ENCODE measurements around the gene FBP2.
"Not testable (repeated sequence)": the region's sequence is repeated elsewhere in the genome, so short reads cannot be mapped to it uniquely, and the experiment has no call there.

FBP2 gene

GRCh38 chr9:94606646-94607422 is 13.2 kb upstream of the FBP2 start:
- no peak for DNase-seq (ENCODE audit: low read depth)

GRCh38 chr9:94603259-94604160 is 9.9 kb upstream of the FBP2 start:
- DNase-seq (ENCODE audit: low read depth), result peak; percentile 42

- no peak for DNase-seq (ENCODE audit: low read depth)
These were observed 9.0 kb upstream of the FBP2 start for GRCh38 chr9:94602666-94603065.

- no peak for DNase-seq (ENCODE audit: low read depth)
These were observed 7.1 kb upstream of the FBP2 start for GRCh38 chr9:94600715-94601114.

- DNase-seq (ENCODE audit: low read depth), result no peak
These were observed 6.6 kb upstream of the FBP2 start for GRCh38 chr9:94600258-94600657.

GRCh38 chr9:94599102-94599501 is 5.5 kb upstream of the FBP2 start:
- no peak for DNase-seq (ENCODE audit: low read depth)

GRCh38 chr9:94592683-94593082 is 941 bp downstream of the FBP2 start:
- DNase-seq (ENCODE audit: low read depth), result not testable (repeated sequence)

GRCh38 chr9:94591876-94592275 is 1.7 kb downstream of the FBP2 start:
- DNase-seq (ENCODE audit: low read depth), result no peak

- DNase-seq (ENCODE audit: low read depth), result not testable (repeated sequence)
These were observed 2.5 kb downstream of the FBP2 start for GRCh38 chr9:94591046-94591545.

GRCh38 chr9:94588681-94589080 is 4.9 kb downstream of the FBP2 start:
- DNase-seq (ENCODE audit: low read depth), result no peak

- no peak for DNase-seq (ENCODE audit: low read depth)
These were observed 6.8 kb downstream of the FBP2 start for GRCh38 chr9:94586814-94587213.

GRCh38 chr9:94586316-94586715 is 7.3 kb downstream of the FBP2 start:
- no peak for DNase-seq (ENCODE audit: low read depth)

GRCh38 chr9:94584555-94584954 is 9.1 kb downstream of the FBP2 start:
- DNase-seq (ENCODE audit: low read depth), result no peak

- DNase-seq (ENCODE audit: low read depth), result no peak
These were observed 11.9 kb downstream of the FBP2 start for GRCh38 chr9:94581728-94582127.

GRCh38 chr9:94577571-94577970 is 16.1 kb downstream of the FBP2 start:
- no peak for DNase-seq (ENCODE audit: low read depth)

GRCh38 chr9:94577036-94577435 is 16.6 kb downstream of the FBP2 start:
- DNase-seq (ENCODE audit: low read depth), result no peak

GRCh38 chr9:94576131-94576530 is 17.5 kb downstream of the FBP2 start:
- no peak for DNase-seq (ENCODE audit: low read depth)

GRCh38 chr9:94568972-94569712 is 24.5 kb downstream of the FBP2 start:
- no peak for DNase-seq (ENCODE audit: low read depth)

- no peak for DNase-seq (ENCODE audit: low read depth)
These were observed 25.3 kb downstream of the FBP2 start for GRCh38 chr9:94568250-94568889.

GRCh38 chr9:94567271-94567670 is 26.4 kb downstream of the FBP2 start:
- DNase-seq (ENCODE audit: low read depth), result no peak

- no peak for DNase-seq (ENCODE audit: low read depth)
These were observed 27.1 kb downstream of the FBP2 start for GRCh38 chr9:94566550-94566949.

GRCh38 chr9:94564279-94564678 is 29.3 kb downstream of the FBP2 start:
- DNase-seq (ENCODE audit: low read depth), result not testable (repeated sequence)
